Endodermal cell (in vitro differentiated cells): Measurements from ENCODE around the gene VTI1A. TPM values are rescaled to one million over a fixed set of nuclear protein-coding genes. Genes with fewer than 3 reads are reported as not detected.
"Not testable (repeated sequence)": the region's sequence is repeated elsewhere in the genome, so short reads cannot be mapped to it uniquely, and the experiment has no call there.

Experiments used
- DNase-seq: peaks from one replicate; pipeline ENCODE4 v3.0.0-alpha.2; 2017
- H3K27ac ChIP-seq: 2 replicates; pipeline ENCODE4 v1.5.1; 2013; ENCODE audit warnings: mild to moderate bottlenecking, low read depth, low read length, moderate library complexity
- H3K27me3 ChIP-seq: 2 replicates; pipeline ENCODE4 v1.6.1; 2013; ENCODE audit warnings: mild to moderate bottlenecking, low read length, moderate library complexity; ENCODE audit not compliant: insufficient read depth, control insufficient read depth, poor library complexity, severe bottlenecking
- H3K36me3 ChIP-seq: 2 replicates; pipeline ENCODE4 v1.7.0; 2013; ENCODE audit warnings: mild to moderate bottlenecking, low read length, moderate library complexity; ENCODE audit not compliant: control insufficient read depth, insufficient read depth
- H3K4me1 ChIP-seq: one replicate; pipeline ENCODE4 v1.7.0; 2013; ENCODE audit warnings: low read length; ENCODE audit not compliant: control insufficient read depth, insufficient read depth
- H3K4me3 ChIP-seq: 2 replicates; pipeline ENCODE4 v1.5.1; 2013; ENCODE audit warnings: mild to moderate bottlenecking, low read length, moderate library complexity
- H3K9ac ChIP-seq: 2 replicates; pipeline ENCODE4 v1.6.1; 2013; ENCODE audit warnings: mild to moderate bottlenecking, low read length, moderate library complexity; ENCODE audit not compliant: poor library complexity, severe bottlenecking; ENCODE audit errors: extremely low read depth
- H3K9me3 ChIP-seq: 2 replicates; pipeline ENCODE4 v1.6.1; 2013; ENCODE audit warnings: mild to moderate bottlenecking, low read length, moderate library complexity; ENCODE audit not compliant: control insufficient read depth
- H3K27ac Mint-ChIP-seq: 2 replicates; pipeline ENCODE4 v1.8.0; 2020; ENCODE audit warnings: mixed read lengths
- H3K27me3 Mint-ChIP-seq: 2 replicates; pipeline ENCODE4 v1.8.0; 2021; ENCODE audit warnings: mild to moderate bottlenecking, mixed read lengths; ENCODE audit not compliant: insufficient read depth
- H3K36me3 Mint-ChIP-seq: 2 replicates; pipeline ENCODE4 v1.8.0; 2020; ENCODE audit warnings: low read depth, mixed read lengths
- H3K4me1 Mint-ChIP-seq: 2 replicates; pipeline ENCODE4 v1.8.0; 2020; ENCODE audit warnings: mixed read lengths
- H3K4me3 Mint-ChIP-seq: 2 replicates; pipeline ENCODE4 v1.8.0; 2020; ENCODE audit warnings: mild to moderate bottlenecking, moderate library complexity, mixed read lengths
- H3K9me3 Mint-ChIP-seq: 2 replicates; pipeline ENCODE4 v1.8.0; 2020; ENCODE audit warnings: mild to moderate bottlenecking, mixed read lengths
- WGBS, 2 experiments: methylation state at CpG; one replicate each; pipeline versions ENCODE4 v1.1.5 to v1.1.7; 2013; ENCODE audit warnings: missing lambda C conversion rate in 2 of 2, mixed read lengths in 1 of 2; ENCODE audit not compliant: insufficient coverage in 1 of 2, insufficient read length in 1 of 2; 5-methylcytosine and 5-hydroxymethylcytosine counted together
- total RNA-seq, 2 donors: library from RNA; stranded (reverse); fragmentation: NEBNext Ultra II Directional in 1 of 2; extraction: Animal tissue kit (Norgen Biotek cat#: 25700) in 1 of 2; gene quantifications; 2 replicates in 1 of 2; 3 replicates in 1 of 2; pipeline ENCODE4 v1.2.1, GENCODE V29; 2021
- TF ChIP-seq, protein P1 (sequence below): fragments of 200-600 bp; sonication (generic); conservative IDR thresholded peaks from 2 replicates; pipeline ENCODE4 v1.5.0; 2021; ENCODE audit warnings: antibody characterized with exemption, mild to moderate bottlenecking

Gene VTI1A
- total RNA-seq, 2 donors from 2014 or later = 27.0 to 29.9 TPM

DNA sequence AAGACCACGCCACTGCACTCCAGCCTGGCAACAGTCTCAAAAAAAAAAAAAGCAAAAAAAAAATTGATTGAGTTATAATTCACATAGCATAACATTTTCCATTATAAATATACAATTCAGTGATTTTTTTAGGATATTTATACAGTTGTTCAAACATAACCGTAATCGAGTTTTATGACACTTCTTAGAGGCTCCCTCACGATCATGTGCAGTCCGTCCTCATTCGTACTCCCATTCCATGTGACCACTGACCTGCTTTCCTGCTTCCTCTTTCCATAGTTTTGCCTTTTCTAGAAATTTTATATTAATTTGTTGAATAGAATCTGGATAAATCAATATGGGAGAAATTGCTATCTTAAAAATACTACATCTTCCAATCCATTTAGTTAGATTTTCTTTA lies 45.7 kb downstream of the VTI1A start:
- Histone ChIP-seq H3K9ac (no peak overlapping the region), H3K27ac (no peak overlapping the region), H3K4me1 (peaks cover 6% of the 10 kb centered on the region), H3K9me3 (no peaks in the 10 kb centered on the region), H3K4me3 (no peak overlapping the region), H3K27me3 (no peaks in the 10 kb centered on the region), H3K36me3 (no peaks in the 10 kb centered on the region)
- no peak overlapping the region for H3K27ac Mint-ChIP-seq
- no peaks in the 10 kb centered on the region for H3K27me3 Mint-ChIP-seq
- H3K9me3 Mint-ChIP-seq = no peaks in the 10 kb centered on the region
- H3K4me3 Mint-ChIP-seq = no peak overlapping the region
- no peaks in the 10 kb centered on the region for H3K36me3 Mint-ChIP-seq
- 93 to 100% methylated on average over 4 to 6 of the region's 6 CpGs for WGBS, 2 experiments
- peaks cover 10% of the 10 kb centered on the region for H3K4me1 Mint-ChIP-seq
- DNase-seq = no peak
- TF ChIP-seq, protein P1, sequence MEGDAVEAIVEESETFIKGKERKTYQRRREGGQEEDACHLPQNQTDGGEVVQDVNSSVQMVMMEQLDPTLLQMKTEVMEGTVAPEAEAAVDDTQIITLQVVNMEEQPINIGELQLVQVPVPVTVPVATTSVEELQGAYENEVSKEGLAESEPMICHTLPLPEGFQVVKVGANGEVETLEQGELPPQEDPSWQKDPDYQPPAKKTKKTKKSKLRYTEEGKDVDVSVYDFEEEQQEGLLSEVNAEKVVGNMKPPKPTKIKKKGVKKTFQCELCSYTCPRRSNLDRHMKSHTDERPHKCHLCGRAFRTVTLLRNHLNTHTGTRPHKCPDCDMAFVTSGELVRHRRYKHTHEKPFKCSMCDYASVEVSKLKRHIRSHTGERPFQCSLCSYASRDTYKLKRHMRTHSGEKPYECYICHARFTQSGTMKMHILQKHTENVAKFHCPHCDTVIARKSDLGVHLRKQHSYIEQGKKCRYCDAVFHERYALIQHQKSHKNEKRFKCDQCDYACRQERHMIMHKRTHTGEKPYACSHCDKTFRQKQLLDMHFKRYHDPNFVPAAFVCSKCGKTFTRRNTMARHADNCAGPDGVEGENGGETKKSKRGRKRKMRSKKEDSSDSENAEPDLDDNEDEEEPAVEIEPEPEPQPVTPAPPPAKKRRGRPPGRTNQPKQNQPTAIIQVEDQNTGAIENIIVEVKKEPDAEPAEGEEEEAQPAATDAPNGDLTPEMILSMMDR = no peak

DNA sequence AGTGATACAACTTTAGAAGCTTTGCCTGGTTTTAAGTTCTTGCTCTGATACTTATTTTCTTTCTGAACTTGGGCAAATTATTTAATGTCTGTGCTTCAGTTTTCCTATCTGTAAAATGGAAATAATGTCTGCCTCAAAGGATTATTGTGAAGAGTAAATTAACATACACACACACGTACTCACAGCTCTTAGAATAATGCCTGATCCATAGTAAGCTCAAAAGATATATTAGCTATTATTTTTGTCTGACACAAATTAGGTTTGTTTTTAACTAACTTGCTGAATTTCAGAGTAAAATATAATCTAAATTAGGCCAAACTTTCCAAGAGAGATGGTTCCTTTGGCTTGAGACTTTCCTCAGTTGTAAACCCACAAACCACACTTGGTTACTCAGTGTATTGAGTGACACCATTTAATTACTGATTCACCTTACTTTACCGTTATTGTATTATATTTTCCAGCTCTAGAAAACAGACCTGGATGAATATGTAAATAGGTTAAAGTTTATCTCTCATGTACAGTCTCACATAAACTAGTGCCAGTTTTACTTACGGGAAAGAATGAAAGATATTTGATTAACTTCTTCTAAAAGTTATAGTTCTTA lies 50.4 kb downstream of the VTI1A start:
- no peak overlapping the region for H3K4me3 Mint-ChIP-seq

DNA sequence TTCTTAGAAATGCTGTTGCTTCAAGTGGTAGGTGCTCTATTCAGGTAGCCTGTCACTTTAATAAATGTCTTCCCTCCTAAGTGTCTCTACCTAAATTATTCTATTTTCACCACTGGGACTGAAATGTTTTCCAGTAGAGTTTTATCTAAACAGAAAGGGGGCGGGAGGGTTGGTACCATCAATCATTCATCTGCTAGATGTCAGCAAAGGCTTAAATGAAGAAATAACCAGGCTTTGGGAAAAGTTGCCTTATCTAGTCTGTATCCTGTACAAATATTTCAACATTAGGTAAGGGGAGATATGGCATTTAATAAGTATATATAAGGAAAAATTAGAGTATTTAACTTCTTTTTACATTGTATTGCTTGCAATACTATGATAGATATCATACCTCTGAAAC lies 51.8 kb downstream of the VTI1A start:
- Mint-ChIP-seq H3K4me1 (no peaks in the 10 kb centered on the region), H3K9me3 (no peaks in the 10 kb centered on the region), H3K4me3 (no peak overlapping the region), H3K27ac (no peak overlapping the region), H3K27me3 (no peaks in the 10 kb centered on the region), H3K36me3 (peaks cover 3% of the 10 kb centered on the region)
- TF ChIP-seq, protein P1 = no peak
- no peak overlapping the region for H3K27ac ChIP-seq
- no peaks in the 10 kb centered on the region for H3K36me3 ChIP-seq
- 88 to 100% methylated on average over 1 of the region's 1 CpG for WGBS, 2 experiments
- no peak overlapping the region for H3K4me3 ChIP-seq
- no peaks in the 10 kb centered on the region for H3K27me3 ChIP-seq
- H3K9ac ChIP-seq = no peak overlapping the region
- DNase-seq = no peak
- no peaks in the 10 kb centered on the region for H3K4me1 ChIP-seq
- no peaks in the 10 kb centered on the region for H3K9me3 ChIP-seq

More for the DNA sequence above, 50.4 kb downstream of the VTI1A start:
- no peak overlapping the region for H3K9ac ChIP-seq
- H3K4me1 ChIP-seq = no peaks in the 10 kb centered on the region
- no peaks in the 10 kb centered on the region for H3K36me3 ChIP-seq
- H3K27me3 Mint-ChIP-seq = no peaks in the 10 kb centered on the region
- H3K4me1 Mint-ChIP-seq = no peaks in the 10 kb centered on the region
- WGBS, 2 experiments = no CpG with 5 or more reads among the region's 3 CpGs
- TF ChIP-seq, protein P1 = no peak
- H3K9me3 ChIP-seq = no peaks in the 10 kb centered on the region
- DNase-seq = no peak
- no peak overlapping the region for H3K4me3 ChIP-seq
- H3K27ac ChIP-seq = no peak overlapping the region
- H3K27me3 ChIP-seq = no peaks in the 10 kb centered on the region
- peaks cover 3% of the 10 kb centered on the region for H3K36me3 Mint-ChIP-seq
- H3K9me3 Mint-ChIP-seq = no peaks in the 10 kb centered on the region
- no peak overlapping the region for H3K27ac Mint-ChIP-seq

DNA sequence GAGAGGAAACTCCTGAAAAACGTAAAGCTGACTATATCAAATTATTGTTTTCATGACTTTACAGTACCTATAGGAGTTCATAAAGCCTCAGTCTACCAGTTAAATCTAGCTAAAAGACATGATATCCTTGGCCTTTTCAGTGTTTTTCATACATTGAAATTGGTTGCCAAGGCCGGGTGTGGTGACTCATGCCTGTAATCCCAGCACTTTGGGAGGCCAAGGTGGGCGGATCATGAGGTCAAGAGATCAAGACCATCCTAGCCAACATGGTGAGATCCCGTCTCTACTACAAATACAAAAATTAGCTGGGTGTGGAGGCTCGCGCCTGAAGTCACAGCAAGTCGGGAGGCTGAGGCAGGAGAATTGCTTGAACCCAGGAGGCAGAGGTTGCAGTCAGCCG lies 53.0 kb downstream of the VTI1A start:
- H3K4me1 ChIP-seq, H3K27me3 ChIP-seq, H3K4me3 Mint-ChIP-seq, H3K36me3 Mint-ChIP-seq, H3K9me3 ChIP-seq, H3K36me3 ChIP-seq, H3K27me3 Mint-ChIP-seq, DNase-seq, H3K4me3 ChIP-seq, H3K4me1 Mint-ChIP-seq, H3K9me3 Mint-ChIP-seq, H3K27ac ChIP-seq, H3K27ac Mint-ChIP-seq, H3K9ac ChIP-seq: not testable (repeated sequence)
- 91 to 96% methylated on average over 4 to 8 of the region's 8 CpGs for WGBS, 2 experiments
